ENCODE results near the gene MITF. TPM values are rescaled to one million over a fixed set of nuclear protein-coding genes. Genes with fewer than 3 reads are reported as not detected.

Gene MITF
- total RNA-seq, 1 experiment from 2014 or later = 4.3 TPM

DNA sequence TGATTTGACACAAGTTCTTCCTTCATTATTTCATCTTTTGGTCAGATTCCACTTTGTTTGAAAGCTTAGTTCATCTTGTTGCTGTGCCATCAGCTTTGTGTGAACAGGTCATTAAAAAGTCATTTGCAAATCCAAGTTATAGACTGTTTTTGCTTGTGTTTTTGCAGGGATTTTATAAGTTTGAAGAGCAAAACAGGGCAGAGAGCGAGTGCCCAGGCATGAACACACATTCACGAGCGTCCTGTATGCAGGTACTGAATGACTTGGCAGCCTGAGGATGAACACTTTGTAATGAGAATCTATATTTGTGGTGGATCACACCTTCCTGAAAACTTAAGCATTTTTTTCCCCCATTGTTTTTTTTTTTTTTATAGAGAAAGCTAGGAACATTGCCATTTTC lies 199.7 kb downstream of the MITF start:
- no peaks in the 10 kb centered on the region for H3K4me1 Mint-ChIP-seq (ENCODE audit: low read depth, unreplicated experiment)
- no peak for DNase-seq
- H3K4me1 ChIP-seq = no peaks in the 10 kb centered on the region
- H3K4me3 ChIP-seq (ENCODE audit: low read depth, low read length) = no peak overlapping the region
- no peaks in the 10 kb centered on the region for H3K36me3 Mint-ChIP-seq (ENCODE audit: insufficient read depth, unreplicated experiment)
- no peak overlapping the region for H3K27ac Mint-ChIP-seq (ENCODE audit: unreplicated experiment)
- no peaks in the 10 kb centered on the region for H3K27me3 Mint-ChIP-seq (ENCODE audit: insufficient read depth, unreplicated experiment)
- H3K36me3 ChIP-seq (ENCODE audit: control insufficient read depth, insufficient read depth, low read length) = no peaks in the 10 kb centered on the region
- no peak overlapping the region for H3K4me3 Mint-ChIP-seq (ENCODE audit: unreplicated experiment)
- BruUV-seq (replicated peaks) = no TSS peak
- CTCF ChIA-PET = no interaction called here
- no peaks in the 10 kb centered on the region for H3K9me3 ChIP-seq
- no peaks in the 10 kb centered on the region for H3K27me3 ChIP-seq (replicated peaks; ENCODE audit: control insufficient read depth, insufficient read depth, low read length)
- intact Hi-C loops (cut with micrococcal nuclease; ENCODE audit: unreplicated experiment) = no loop called here
- H3K9me3 Mint-ChIP-seq (ENCODE audit: unreplicated experiment) = no peaks in the 10 kb centered on the region
- POLR2A ChIA-PET = no interaction called here
- TF ChIP-seq, protein P1, sequence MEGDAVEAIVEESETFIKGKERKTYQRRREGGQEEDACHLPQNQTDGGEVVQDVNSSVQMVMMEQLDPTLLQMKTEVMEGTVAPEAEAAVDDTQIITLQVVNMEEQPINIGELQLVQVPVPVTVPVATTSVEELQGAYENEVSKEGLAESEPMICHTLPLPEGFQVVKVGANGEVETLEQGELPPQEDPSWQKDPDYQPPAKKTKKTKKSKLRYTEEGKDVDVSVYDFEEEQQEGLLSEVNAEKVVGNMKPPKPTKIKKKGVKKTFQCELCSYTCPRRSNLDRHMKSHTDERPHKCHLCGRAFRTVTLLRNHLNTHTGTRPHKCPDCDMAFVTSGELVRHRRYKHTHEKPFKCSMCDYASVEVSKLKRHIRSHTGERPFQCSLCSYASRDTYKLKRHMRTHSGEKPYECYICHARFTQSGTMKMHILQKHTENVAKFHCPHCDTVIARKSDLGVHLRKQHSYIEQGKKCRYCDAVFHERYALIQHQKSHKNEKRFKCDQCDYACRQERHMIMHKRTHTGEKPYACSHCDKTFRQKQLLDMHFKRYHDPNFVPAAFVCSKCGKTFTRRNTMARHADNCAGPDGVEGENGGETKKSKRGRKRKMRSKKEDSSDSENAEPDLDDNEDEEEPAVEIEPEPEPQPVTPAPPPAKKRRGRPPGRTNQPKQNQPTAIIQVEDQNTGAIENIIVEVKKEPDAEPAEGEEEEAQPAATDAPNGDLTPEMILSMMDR (IDR thresholded peaks at IDR 0.05; ENCODE audit: insufficient read depth in 1 of 2, low read depth in 1 of 2, low read length in 1 of 2, severe bottlenecking in 1 of 2, unreplicated experiment in 1 of 2) = no peak

DNA sequence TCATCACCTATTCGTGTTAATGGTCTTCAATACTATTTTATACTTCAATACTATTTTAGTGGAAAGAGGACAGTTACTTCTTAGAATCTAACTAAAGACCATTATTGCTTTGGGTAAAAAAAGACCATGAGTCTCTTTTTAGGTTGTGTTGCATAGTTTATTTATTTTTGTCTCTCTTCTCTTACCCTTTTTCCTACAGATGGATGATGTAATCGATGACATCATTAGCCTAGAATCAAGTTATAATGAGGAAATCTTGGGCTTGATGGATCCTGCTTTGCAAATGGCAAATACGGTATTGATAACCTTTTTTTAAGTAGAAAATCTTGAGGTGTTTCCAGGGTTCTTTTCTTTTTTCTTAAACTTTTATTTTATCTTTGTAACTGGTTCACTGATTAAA lies 201.8 kb downstream of the MITF start:
- BruUV-seq (replicated peaks) = no TSS peak
- no peaks in the 10 kb centered on the region for H3K27me3 ChIP-seq (replicated peaks; ENCODE audit: control insufficient read depth, insufficient read depth, low read length)
- H3K4me3 ChIP-seq (ENCODE audit: low read depth, low read length) = no peak overlapping the region
- intact Hi-C loops (cut with micrococcal nuclease; ENCODE audit: unreplicated experiment) = loop anchor here (10.0 kb wide), 1 partner anchor 146 kb away; no protein-coding TSS in a partner anchor
- Mint-ChIP-seq H3K27ac (ENCODE audit: unreplicated experiment) (no peak overlapping the region), H3K36me3 (ENCODE audit: insufficient read depth, unreplicated experiment) (no peaks in the 10 kb centered on the region), H3K9me3 (ENCODE audit: unreplicated experiment) (no peaks in the 10 kb centered on the region), H3K27me3 (ENCODE audit: insufficient read depth, unreplicated experiment) (no peaks in the 10 kb centered on the region), H3K4me1 (ENCODE audit: low read depth, unreplicated experiment) (no peaks in the 10 kb centered on the region), H3K4me3 (ENCODE audit: unreplicated experiment) (no peak overlapping the region)
- no peaks in the 10 kb centered on the region for H3K4me1 ChIP-seq
- DNase-seq = no peak
- no peaks in the 10 kb centered on the region for H3K9me3 ChIP-seq
- POLR2A ChIA-PET = no interaction called here
- CTCF ChIA-PET = no interaction called here
- no peaks in the 10 kb centered on the region for H3K36me3 ChIP-seq (ENCODE audit: control insufficient read depth, insufficient read depth, low read length)
- TF ChIP-seq, protein P1 (IDR thresholded peaks at IDR 0.05; ENCODE audit: insufficient read depth in 1 of 2, low read depth in 1 of 2, low read length in 1 of 2, severe bottlenecking in 1 of 2, unreplicated experiment in 1 of 2) = no peak

DNA sequence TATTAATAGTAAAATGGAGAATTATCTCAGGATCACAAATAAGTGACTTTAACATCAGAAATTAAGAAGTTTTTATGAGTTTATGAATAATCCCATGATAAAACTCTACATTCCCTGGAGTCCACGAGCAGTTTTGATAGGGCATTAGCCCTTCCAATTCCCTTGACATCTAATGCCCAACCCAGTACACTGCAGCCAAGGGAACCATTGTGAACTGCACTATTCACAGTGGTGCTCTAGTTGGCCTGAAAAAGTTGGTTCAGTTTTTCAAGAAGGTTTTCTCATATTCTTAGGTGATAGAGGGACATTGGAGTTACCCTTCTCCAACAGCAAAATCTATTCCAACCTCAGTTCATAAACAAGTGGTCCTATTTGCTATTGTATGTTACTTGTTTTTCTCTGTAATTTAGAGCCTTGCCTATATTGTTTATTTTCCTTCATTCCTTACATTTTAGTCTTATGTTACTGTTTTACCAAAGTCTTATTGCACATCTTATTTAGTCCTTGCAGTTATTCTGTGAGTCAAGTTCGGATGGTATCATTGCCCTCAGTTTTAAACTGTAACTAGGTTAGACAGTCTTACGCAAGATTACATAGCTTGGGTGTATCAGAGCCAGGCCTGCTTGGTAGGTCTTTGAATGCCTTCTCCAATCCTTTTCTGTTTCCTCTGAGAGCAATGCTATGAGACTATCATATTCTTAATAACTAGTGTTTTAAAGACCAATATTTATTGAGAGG lies 202.3 kb downstream of the MITF start:
- DNase-seq = no peak
- no peaks in the 10 kb centered on the region for H3K27me3 Mint-ChIP-seq (ENCODE audit: insufficient read depth, unreplicated experiment)
- no peaks in the 10 kb centered on the region for H3K9me3 Mint-ChIP-seq (ENCODE audit: unreplicated experiment)
- ChIA-PET POLR2A (no interaction called here), CTCF (no interaction called here)
- no peaks in the 10 kb centered on the region for H3K9me3 ChIP-seq
- no peaks in the 10 kb centered on the region for H3K4me1 Mint-ChIP-seq (ENCODE audit: low read depth, unreplicated experiment)
- H3K36me3 Mint-ChIP-seq (ENCODE audit: insufficient read depth, unreplicated experiment) = no peaks in the 10 kb centered on the region
- H3K27ac Mint-ChIP-seq (ENCODE audit: unreplicated experiment) = no peak overlapping the region
- no peak overlapping the region for H3K4me3 ChIP-seq (ENCODE audit: low read depth, low read length)
- intact Hi-C loops (cut with micrococcal nuclease; ENCODE audit: unreplicated experiment) = loop anchor here (10.0 kb wide), 1 partner anchor 147 kb away; no protein-coding TSS in a partner anchor
- H3K36me3 ChIP-seq (ENCODE audit: control insufficient read depth, insufficient read depth, low read length) = no peaks in the 10 kb centered on the region
- no peaks in the 10 kb centered on the region for H3K27me3 ChIP-seq (replicated peaks; ENCODE audit: control insufficient read depth, insufficient read depth, low read length)
- no peaks in the 10 kb centered on the region for H3K4me1 ChIP-seq
- BruUV-seq (replicated peaks) = no TSS peak
- H3K4me3 Mint-ChIP-seq (ENCODE audit: unreplicated experiment) = no peak overlapping the region
- TF ChIP-seq, protein P1 (IDR thresholded peaks at IDR 0.05; ENCODE audit: insufficient read depth in 1 of 2, low read depth in 1 of 2, low read length in 1 of 2, severe bottlenecking in 1 of 2, unreplicated experiment in 1 of 2) = no peak

All from Caco-2 (cell line).